SK-N-SH treated with all-trans-retinoic acid at 6 μM for 48 hours (cell line): ENCODE data around the gene GRID1.

Source experiments
- ARNTL ChIP-seq: fragments of 450-650 bp; formaldehyde crosslinking; IDR thresholded peaks from 2 replicates; pipeline ENCODE4 v1.5.0; 2020; ENCODE audit warnings: low read depth, mild to moderate bottlenecking, moderate library complexity, borderline replicate concordance
- CREB5 ChIP-seq: fragments of 250-450 bp; sonication (Bioruptor Pico); IDR thresholded peaks from 2 replicates; pipeline ENCODE4 v1.5.1; 2020; ENCODE audit warnings: low read depth, mild to moderate bottlenecking, moderate library complexity
- CSRNP3 ChIP-seq: fragments of 250-450 bp; sonication (Bioruptor Pico); IDR thresholded peaks from 2 replicates; pipeline ENCODE4 v1.5.1; 2021; ENCODE audit warnings: mild to moderate bottlenecking, moderate library complexity
- ESRRG ChIP-seq: fragments of 250-450 bp; sonication (Bioruptor Pico); IDR thresholded peaks from 2 replicates; pipeline ENCODE4 v1.6.1; 2021; ENCODE audit warnings: mild to moderate bottlenecking
- OSR1 ChIP-seq: fragments of 250-450 bp; sonication (Bioruptor Pico); IDR thresholded peaks from 2 replicates; pipeline ENCODE4 v1.8.0; 2022; ENCODE audit warnings: moderate library complexity, mild to moderate bottlenecking, inconsistent platforms
- PATZ1 ChIP-seq: fragments of 250-450 bp; sonication (Bioruptor Pico); IDR thresholded peaks from 2 replicates; pipeline ENCODE4 v1.8.0; 2020; ENCODE audit warnings: mild to moderate bottlenecking, moderate library complexity, borderline replicate concordance
- POU6F1 ChIP-seq: fragments of 250-450 bp; sonication (Bioruptor Pico); IDR thresholded peaks from 2 replicates; pipeline ENCODE4 v1.8.0; 2021; ENCODE audit warnings: low read depth, mild to moderate bottlenecking, moderate library complexity, borderline replicate concordance
- PPARA ChIP-seq: fragments of 250-450 bp; sonication (Bioruptor Pico); IDR thresholded peaks from 2 replicates; pipeline ENCODE4 v1.5.0; 2020; ENCODE audit warnings: mild to moderate bottlenecking, borderline replicate concordance
- TCF4 ChIP-seq: fragments of 250-450 bp; sonication (Bioruptor Pico); IDR thresholded peaks from 2 replicates; pipeline ENCODE4 v1.8.0; 2021; ENCODE audit warnings: mild to moderate bottlenecking, moderate library complexity, borderline replicate concordance
- TOX ChIP-seq: fragments of 250-450 bp; sonication (Bioruptor Pico); IDR thresholded peaks from 2 replicates; pipeline ENCODE4 v1.8.0; 2021; ENCODE audit warnings: mild to moderate bottlenecking, moderate library complexity, borderline replicate concordance
- ZFP30 ChIP-seq: fragments of 450-650 bp; formaldehyde crosslinking; IDR thresholded peaks from 2 replicates; pipeline ENCODE4 v1.5.0; 2022; ENCODE audit warnings: mild to moderate bottlenecking, moderate library complexity
- ZNF565 ChIP-seq: fragments of 450-650 bp; formaldehyde crosslinking; conservative IDR thresholded peaks from 2 replicates; pipeline ENCODE4 v1.5.0; 2020; ENCODE audit warnings: low read depth, mild to moderate bottlenecking, moderate library complexity
- ZNF8 ChIP-seq: fragments of 450-650 bp; formaldehyde crosslinking; IDR thresholded peaks from 2 replicates; pipeline ENCODE4 v1.5.0; 2020; ENCODE audit warnings: mild to moderate bottlenecking, moderate library complexity

GRCh38 chr10:86298501-86299001 is 68.0 kb downstream of the GRID1 start:
- TF ChIP-seq PPARA (CRISPR knock-in tag), result no peak
- no peak for TF ChIP-seq ZNF8 (CRISPR knock-in tag)
- TF ChIP-seq ZFP30, result no peak
- TF ChIP-seq PATZ1 (CRISPR knock-in tag), result no peak
- no peak for TF ChIP-seq CREB5 (CRISPR knock-in tag)
- no peak for TF ChIP-seq ESRRG (CRISPR knock-in tag)
- no peak for TF ChIP-seq ZNF565 (CRISPR knock-in tag)
- TF ChIP-seq TOX (CRISPR knock-in tag), result no peak
- no peak for TF ChIP-seq POU6F1 (CRISPR knock-in tag)
- TF ChIP-seq OSR1 (CRISPR knock-in tag), result no peak
- TF ChIP-seq ARNTL, result no peak
- no peak for TF ChIP-seq TCF4 (CRISPR knock-in tag)
- TF ChIP-seq CSRNP3, result no peak
